ENCODE results near the gene CDCA8. TPM values are rescaled to one million over a fixed set of nuclear protein-coding genes. Genes with fewer than 3 reads are reported as not detected.
"Not testable (repeated sequence)": the region's sequence is repeated elsewhere in the genome, so short reads cannot be mapped to it uniquely, and the experiment has no call there.

The CDCA8 gene
- total RNA-seq, 1 experiment from 2014 or later, result 64.7 TPM

DNA sequence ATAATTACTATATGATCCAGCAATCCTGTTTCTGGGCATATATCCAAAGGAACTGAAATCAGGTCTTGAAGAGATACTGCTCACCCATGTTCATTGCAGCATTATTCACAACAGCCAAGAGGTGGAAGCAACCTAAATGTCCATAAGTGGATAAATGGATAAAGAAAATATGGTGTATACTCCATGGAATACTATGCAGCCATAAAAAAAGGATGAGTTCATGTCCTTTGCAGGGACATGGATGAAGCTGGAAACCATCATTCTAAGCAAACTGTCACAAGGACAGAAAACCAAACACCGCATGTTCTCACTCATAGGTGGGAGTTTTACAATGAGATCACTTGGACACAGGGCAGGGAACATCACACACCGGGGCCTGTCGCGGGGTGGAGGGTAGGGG is 46.3 kb downstream of the CDCA8 start:
- intact Hi-C loops (cut with micrococcal nuclease; ENCODE audit: unreplicated experiment); DNase-seq (ENCODE audit: low spot score); CTCF ChIA-PET: not testable (repeated sequence)

DNA sequence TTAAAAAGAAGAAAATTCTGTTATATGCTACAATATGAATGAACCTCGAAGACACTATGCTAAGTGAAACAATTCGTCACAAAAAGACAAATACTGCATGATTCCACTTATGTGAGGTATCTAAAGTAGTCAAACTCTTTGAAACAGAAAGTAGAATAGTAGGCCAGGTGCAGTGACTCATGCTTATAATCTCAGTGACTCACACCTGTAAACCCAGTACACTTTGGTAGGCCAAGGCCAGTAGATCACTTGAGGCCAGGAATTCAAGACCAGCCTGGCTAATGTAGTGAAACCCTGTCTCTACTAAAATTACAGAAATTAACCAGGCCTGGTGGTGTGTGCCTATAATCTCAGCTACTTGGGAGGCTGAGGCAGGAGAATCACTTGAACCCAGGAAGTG is 46.9 kb downstream of the CDCA8 start:
- TF ChIP-seq, protein P1, sequence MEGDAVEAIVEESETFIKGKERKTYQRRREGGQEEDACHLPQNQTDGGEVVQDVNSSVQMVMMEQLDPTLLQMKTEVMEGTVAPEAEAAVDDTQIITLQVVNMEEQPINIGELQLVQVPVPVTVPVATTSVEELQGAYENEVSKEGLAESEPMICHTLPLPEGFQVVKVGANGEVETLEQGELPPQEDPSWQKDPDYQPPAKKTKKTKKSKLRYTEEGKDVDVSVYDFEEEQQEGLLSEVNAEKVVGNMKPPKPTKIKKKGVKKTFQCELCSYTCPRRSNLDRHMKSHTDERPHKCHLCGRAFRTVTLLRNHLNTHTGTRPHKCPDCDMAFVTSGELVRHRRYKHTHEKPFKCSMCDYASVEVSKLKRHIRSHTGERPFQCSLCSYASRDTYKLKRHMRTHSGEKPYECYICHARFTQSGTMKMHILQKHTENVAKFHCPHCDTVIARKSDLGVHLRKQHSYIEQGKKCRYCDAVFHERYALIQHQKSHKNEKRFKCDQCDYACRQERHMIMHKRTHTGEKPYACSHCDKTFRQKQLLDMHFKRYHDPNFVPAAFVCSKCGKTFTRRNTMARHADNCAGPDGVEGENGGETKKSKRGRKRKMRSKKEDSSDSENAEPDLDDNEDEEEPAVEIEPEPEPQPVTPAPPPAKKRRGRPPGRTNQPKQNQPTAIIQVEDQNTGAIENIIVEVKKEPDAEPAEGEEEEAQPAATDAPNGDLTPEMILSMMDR (conservative IDR thresholded peaks at IDR 0.05; ENCODE audit: low read depth, low read length), result no peak
- TF ChIP-seq EZH2 (IDR thresholded peaks at IDR 0.05; ENCODE audit: borderline replicate concordance, low read depth, low read length, poor library complexity, severe bottlenecking), result no peak
- peaks cover 47% of the 10 kb centered on the region for H3K27me3 ChIP-seq (replicated peaks; ENCODE audit: insufficient read depth, low read depth, low read length, poor library complexity)
- no peaks in the 10 kb centered on the region for H3K9me3 ChIP-seq (ENCODE audit: low read depth, low read length, poor library complexity, severe bottlenecking)
- H3K4me1 ChIP-seq (ENCODE audit: insufficient read depth, low read length, poor library complexity, severe bottlenecking), result no peaks in the 10 kb centered on the region
- ChIA-PET POLR2A (ENCODE audit: low non-redundant PET) (no interaction called here), CTCF (no interaction called here)
- intact Hi-C loops (cut with micrococcal nuclease; ENCODE audit: unreplicated experiment), result no loop called here
- H3K27ac ChIP-seq (ENCODE audit: low read depth, low read length, poor library complexity, severe bottlenecking), result no peak overlapping the region
- H3K4me3 ChIP-seq (ENCODE audit: low read depth, low read length, poor library complexity, severe bottlenecking), result no peak overlapping the region
- H3K36me3 ChIP-seq (ENCODE audit: insufficient read depth, low read length, poor library complexity, severe bottlenecking), result no peaks in the 10 kb centered on the region
- no TSS peak for BruUV-seq (replicated peaks)
- DNase-seq (ENCODE audit: low spot score), result no peak

More for the DNA sequence above, 46.3 kb downstream of the CDCA8 start:
- H3K4me3 ChIP-seq (ENCODE audit: low read depth, low read length, poor library complexity, severe bottlenecking); H3K27ac ChIP-seq (ENCODE audit: low read depth, low read length, poor library complexity, severe bottlenecking); BruUV-seq (replicated peaks); H3K36me3 ChIP-seq (ENCODE audit: insufficient read depth, low read length, poor library complexity, severe bottlenecking); POLR2A ChIA-PET (ENCODE audit: low non-redundant PET); H3K4me1 ChIP-seq (ENCODE audit: insufficient read depth, low read length, poor library complexity, severe bottlenecking); H3K9me3 ChIP-seq (ENCODE audit: low read depth, low read length, poor library complexity, severe bottlenecking): not testable (repeated sequence)
- H3K27me3 ChIP-seq (replicated peaks; ENCODE audit: insufficient read depth, low read depth, low read length, poor library complexity), result peaks cover 41% of the 10 kb centered on the region

DNA sequence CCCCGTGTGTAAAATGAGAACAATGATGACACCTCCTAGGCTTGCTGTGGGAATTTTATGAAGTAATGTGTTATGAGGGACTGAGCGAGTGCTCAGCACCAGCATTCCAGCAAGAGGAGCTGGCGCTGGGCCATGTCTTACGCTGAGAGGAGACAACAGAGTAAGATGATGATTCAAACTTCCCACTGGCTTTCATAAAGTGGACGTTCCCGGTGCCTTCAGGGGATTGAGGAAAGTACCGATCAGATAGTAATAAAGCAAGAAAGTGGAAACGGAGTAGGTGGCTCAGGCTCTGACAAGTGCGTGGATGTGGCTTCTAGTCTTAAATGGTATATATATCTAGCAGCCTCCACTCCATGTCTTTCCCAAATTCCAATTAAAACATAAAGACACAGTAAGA is 48.8 kb downstream of the CDCA8 start:
- ChIA-PET CTCF (no interaction called here), POLR2A (ENCODE audit: low non-redundant PET) (no interaction called here)
- Histone ChIP-seq H3K27me3 (replicated peaks; ENCODE audit: insufficient read depth, low read depth, low read length, poor library complexity) (peaks cover 49% of the 10 kb centered on the region), H3K36me3 (ENCODE audit: insufficient read depth, low read length, poor library complexity, severe bottlenecking) (no peaks in the 10 kb centered on the region), H3K4me3 (ENCODE audit: low read depth, low read length, poor library complexity, severe bottlenecking) (no peak overlapping the region), H3K9me3 (ENCODE audit: low read depth, low read length, poor library complexity, severe bottlenecking) (no peaks in the 10 kb centered on the region), H3K4me1 (ENCODE audit: insufficient read depth, low read length, poor library complexity, severe bottlenecking) (no peaks in the 10 kb centered on the region), H3K27ac (ENCODE audit: low read depth, low read length, poor library complexity, severe bottlenecking) (no peak overlapping the region)
- no peak for TF ChIP-seq EZH2 (IDR thresholded peaks at IDR 0.05; ENCODE audit: borderline replicate concordance, low read depth, low read length, poor library complexity, severe bottlenecking)
- TF ChIP-seq, protein P1 (conservative IDR thresholded peaks at IDR 0.05; ENCODE audit: low read depth, low read length), result no peak
- DNase-seq (ENCODE audit: low spot score), result peak; percentile 32
- BruUV-seq (replicated peaks), result no TSS peak
- intact Hi-C loops (cut with micrococcal nuclease; ENCODE audit: unreplicated experiment), result loop anchor here (10.0 kb wide), 1 partner anchor 54 kb away; the partner anchor contains the start of gene MANEAL

DNA sequence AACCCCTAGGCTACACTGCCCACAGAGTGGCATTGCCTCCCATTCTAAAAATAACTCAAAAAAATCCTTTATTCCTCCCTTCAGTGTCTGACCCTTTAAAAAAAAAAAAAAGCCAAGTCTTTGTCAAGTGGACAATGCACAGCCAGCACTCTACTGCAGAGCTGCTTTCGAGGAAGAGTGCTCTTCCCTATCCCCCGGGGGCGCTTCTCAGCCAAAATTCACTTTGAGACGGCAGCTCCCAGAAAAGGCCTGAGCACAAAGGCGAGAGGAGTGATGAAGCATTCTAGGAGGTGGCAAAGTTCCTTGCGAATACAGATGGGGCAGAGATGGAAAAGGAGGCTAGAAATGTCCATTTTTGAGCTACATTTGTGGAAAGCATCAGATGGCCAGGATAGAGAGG is 49.3 kb downstream of the CDCA8 start:
- intact Hi-C loops (cut with micrococcal nuclease; ENCODE audit: unreplicated experiment), result loop anchor here (10.0 kb wide), 1 partner anchor 53 kb away; the partner anchor contains the start of gene MANEAL
- H3K4me3 ChIP-seq (ENCODE audit: low read depth, low read length, poor library complexity, severe bottlenecking), result no peak overlapping the region
- peaks cover 49% of the 10 kb centered on the region for H3K27me3 ChIP-seq (replicated peaks; ENCODE audit: insufficient read depth, low read depth, low read length, poor library complexity)
- no peak overlapping the region for H3K27ac ChIP-seq (ENCODE audit: low read depth, low read length, poor library complexity, severe bottlenecking)
- H3K9me3 ChIP-seq (ENCODE audit: low read depth, low read length, poor library complexity, severe bottlenecking), result no peaks in the 10 kb centered on the region
- BruUV-seq (replicated peaks), result no TSS peak
- no peaks in the 10 kb centered on the region for H3K4me1 ChIP-seq (ENCODE audit: insufficient read depth, low read length, poor library complexity, severe bottlenecking)
- POLR2A ChIA-PET (ENCODE audit: low non-redundant PET), result no interaction called here
- CTCF ChIA-PET, result interaction anchor here (0.6 kb wide), 1 partner anchor 565 kb away, joined by 3 read pairs; no protein-coding TSS in a partner anchor
- no peaks in the 10 kb centered on the region for H3K36me3 ChIP-seq (ENCODE audit: insufficient read depth, low read length, poor library complexity, severe bottlenecking)
- DNase-seq (ENCODE audit: low spot score), result no peak
- no peak for TF ChIP-seq EZH2 (IDR thresholded peaks at IDR 0.05; ENCODE audit: borderline replicate concordance, low read depth, low read length, poor library complexity, severe bottlenecking)
- TF ChIP-seq, protein P1 (conservative IDR thresholded peaks at IDR 0.05; ENCODE audit: low read depth, low read length), result no peak

Data from A673 (cell line).